ENCODE data around the gene STPG2. TPM values are rescaled to one million over a fixed set of nuclear protein-coding genes. Genes with fewer than 3 reads are reported as not detected.

Gene STPG2
- total and polyA plus RNA-seq, 4 donors = 0.05 to 0.67 (median 0.28) TPM; not detected in 1

DNA sequence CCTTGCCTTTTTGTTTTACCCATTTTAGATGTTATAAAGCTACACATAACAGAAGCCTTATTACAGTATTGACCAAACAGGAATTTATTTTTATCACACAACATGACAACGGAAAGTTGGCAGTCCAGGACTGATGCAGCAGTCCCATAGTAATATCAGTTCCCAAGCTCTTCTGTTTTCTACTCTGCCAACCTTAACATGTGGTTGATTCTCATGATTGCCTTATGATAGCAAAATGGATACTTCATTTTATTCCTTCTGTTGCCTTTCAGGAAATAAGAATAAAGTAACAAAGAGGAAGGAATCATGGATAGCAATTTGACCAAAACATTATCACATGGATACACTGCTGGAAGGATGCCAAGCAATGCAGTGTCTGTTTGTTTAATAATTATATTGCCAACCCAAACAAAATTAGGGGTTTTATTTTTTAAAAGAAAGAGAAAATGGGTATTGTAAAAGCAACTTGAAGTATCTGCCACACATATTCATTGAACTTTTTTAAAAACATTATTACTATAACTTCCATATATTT is 275.7 kb downstream of the STPG2 start:
- H3K4me1 ChIP-seq (ENCODE audit: control insufficient read depth in 4 of 4, insufficient read depth in 4 of 4, low read length in 3 of 4) = peaks cover 2 to 26% (median 21%) of the 10 kb centered on the region in 4 donors
- H3K27me3 ChIP-seq (ENCODE audit: control insufficient read depth in 4 of 4, insufficient read depth in 4 of 4, low read length in 3 of 4) = no peaks in the 10 kb centered on the region
- no peaks in the 10 kb centered on the region for H3K36me3 ChIP-seq (ENCODE audit: control insufficient read depth in 4 of 4, insufficient read depth in 3 of 4, low read depth in 1 of 4, low read length in 3 of 4)
- no peak for DNase-seq (ENCODE audit: low spot score)
- WGBS = 17% methylated on average over 1 of the region's 1 CpG
- TF ChIP-seq, protein P1, sequence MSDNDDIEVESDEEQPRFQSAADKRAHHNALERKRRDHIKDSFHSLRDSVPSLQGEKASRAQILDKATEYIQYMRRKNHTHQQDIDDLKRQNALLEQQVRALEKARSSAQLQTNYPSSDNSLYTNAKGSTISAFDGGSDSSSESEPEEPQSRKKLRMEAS (IDR thresholded peaks at IDR 0.05) = no peak
- TF ChIP-seq, protein P2, sequence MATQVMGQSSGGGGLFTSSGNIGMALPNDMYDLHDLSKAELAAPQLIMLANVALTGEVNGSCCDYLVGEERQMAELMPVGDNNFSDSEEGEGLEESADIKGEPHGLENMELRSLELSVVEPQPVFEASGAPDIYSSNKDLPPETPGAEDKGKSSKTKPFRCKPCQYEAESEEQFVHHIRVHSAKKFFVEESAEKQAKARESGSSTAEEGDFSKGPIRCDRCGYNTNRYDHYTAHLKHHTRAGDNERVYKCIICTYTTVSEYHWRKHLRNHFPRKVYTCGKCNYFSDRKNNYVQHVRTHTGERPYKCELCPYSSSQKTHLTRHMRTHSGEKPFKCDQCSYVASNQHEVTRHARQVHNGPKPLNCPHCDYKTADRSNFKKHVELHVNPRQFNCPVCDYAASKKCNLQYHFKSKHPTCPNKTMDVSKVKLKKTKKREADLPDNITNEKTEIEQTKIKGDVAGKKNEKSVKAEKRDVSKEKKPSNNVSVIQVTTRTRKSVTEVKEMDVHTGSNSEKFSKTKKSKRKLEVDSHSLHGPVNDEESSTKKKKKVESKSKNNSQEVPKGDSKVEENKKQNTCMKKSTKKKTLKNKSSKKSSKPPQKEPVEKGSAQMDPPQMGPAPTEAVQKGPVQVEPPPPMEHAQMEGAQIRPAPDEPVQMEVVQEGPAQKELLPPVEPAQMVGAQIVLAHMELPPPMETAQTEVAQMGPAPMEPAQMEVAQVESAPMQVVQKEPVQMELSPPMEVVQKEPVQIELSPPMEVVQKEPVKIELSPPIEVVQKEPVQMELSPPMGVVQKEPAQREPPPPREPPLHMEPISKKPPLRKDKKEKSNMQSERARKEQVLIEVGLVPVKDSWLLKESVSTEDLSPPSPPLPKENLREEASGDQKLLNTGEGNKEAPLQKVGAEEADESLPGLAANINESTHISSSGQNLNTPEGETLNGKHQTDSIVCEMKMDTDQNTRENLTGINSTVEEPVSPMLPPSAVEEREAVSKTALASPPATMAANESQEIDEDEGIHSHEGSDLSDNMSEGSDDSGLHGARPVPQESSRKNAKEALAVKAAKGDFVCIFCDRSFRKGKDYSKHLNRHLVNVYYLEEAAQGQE (IDR thresholded peaks at IDR 0.05) = no peak
- TF ChIP-seq, protein P3, sequence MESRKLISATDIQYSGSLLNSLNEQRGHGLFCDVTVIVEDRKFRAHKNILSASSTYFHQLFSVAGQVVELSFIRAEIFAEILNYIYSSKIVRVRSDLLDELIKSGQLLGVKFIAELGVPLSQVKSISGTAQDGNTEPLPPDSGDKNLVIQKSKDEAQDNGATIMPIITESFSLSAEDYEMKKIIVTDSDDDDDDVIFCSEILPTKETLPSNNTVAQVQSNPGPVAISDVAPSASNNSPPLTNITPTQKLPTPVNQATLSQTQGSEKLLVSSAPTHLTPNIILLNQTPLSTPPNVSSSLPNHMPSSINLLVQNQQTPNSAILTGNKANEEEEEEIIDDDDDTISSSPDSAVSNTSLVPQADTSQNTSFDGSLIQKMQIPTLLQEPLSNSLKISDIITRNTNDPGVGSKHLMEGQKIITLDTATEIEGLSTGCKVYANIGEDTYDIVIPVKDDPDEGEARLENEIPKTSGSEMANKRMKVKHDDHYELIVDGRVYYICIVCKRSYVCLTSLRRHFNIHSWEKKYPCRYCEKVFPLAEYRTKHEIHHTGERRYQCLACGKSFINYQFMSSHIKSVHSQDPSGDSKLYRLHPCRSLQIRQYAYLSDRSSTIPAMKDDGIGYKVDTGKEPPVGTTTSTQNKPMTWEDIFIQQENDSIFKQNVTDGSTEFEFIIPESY (IDR thresholded peaks at IDR 0.05) = no peak
- no peak for TF ChIP-seq RXRA (IDR thresholded peaks at IDR 0.05)
- TF ChIP-seq YY1 (IDR thresholded peaks at IDR 0.05) = no peak
- no peak for TF ChIP-seq TAF1 (conservative IDR thresholded peaks at IDR 0.05)
- no peak for TF ChIP-seq EGR1 (IDR thresholded peaks at IDR 0.05; ENCODE audit: low read depth in 2 of 2)
- no peaks in the 10 kb centered on the region for H3K9me3 ChIP-seq (ENCODE audit: control insufficient read depth in 4 of 4, low read length in 3 of 4)
- no peak overlapping the region for H3K4me3 ChIP-seq (ENCODE audit: low read depth in 1 of 3, low read length in 3 of 3)
- no peak overlapping the region for H3K27ac ChIP-seq (ENCODE audit: low read depth in 1 of 2, low read length in 2 of 2)
- no peak overlapping the region for H3K9ac ChIP-seq (ENCODE audit: low read depth in 1 of 2, low read length in 2 of 2)

DNA sequence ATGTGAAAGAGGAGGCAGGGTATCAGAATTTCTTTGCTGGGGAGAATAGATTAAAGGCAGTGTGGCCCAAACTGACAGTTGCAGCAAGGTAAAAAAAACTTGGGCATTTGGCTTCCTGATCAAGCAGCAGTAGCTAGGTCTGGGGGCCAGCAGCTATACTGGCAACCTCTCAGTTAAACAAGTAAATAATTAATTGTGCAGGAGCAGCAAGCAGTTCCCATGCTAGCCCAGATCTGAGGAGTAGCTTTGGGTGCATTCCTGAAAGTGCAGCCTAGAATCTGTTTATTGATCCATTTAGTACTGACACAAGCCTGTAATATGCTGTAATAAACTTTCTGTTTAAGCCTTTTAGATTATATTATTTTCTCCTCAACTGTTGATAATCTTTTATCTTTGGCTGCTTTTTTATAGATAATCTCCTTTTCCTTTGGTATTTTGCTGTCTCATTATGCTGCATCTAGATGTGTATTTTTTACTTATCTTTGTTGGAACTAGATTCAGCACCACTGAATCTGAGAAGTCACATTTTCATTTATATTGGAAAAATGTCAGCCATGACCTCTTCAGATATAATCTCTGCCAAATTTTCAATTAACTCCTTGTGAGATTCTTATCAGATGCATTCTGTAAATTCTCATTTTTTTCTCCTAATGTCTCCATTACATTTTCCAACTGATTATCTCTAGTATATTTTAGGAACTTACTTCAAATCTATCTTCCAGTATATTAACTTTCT is 276.3 kb downstream of the STPG2 start:
- DNase-seq (ENCODE audit: low spot score) = no peak
- H3K9me3 ChIP-seq (ENCODE audit: control insufficient read depth in 4 of 4, low read length in 3 of 4) = no peaks in the 10 kb centered on the region
- H3K4me1 ChIP-seq (ENCODE audit: control insufficient read depth in 4 of 4, insufficient read depth in 4 of 4, low read length in 3 of 4) = peaks cover 2 to 26% (median 21%) of the 10 kb centered on the region in 4 donors
- H3K36me3 ChIP-seq (ENCODE audit: control insufficient read depth in 4 of 4, insufficient read depth in 3 of 4, low read depth in 1 of 4, low read length in 3 of 4) = no peaks in the 10 kb centered on the region
- no peaks in the 10 kb centered on the region for H3K27me3 ChIP-seq (ENCODE audit: control insufficient read depth in 4 of 4, insufficient read depth in 4 of 4, low read length in 3 of 4)
- H3K4me3 ChIP-seq (ENCODE audit: low read depth in 1 of 3, low read length in 3 of 3) = no peak overlapping the region
- H3K9ac ChIP-seq (ENCODE audit: low read depth in 1 of 2, low read length in 2 of 2) = no peak overlapping the region
- TF ChIP-seq, protein P2 (IDR thresholded peaks at IDR 0.05) = peak; percentile 34
- TF ChIP-seq TAF1 (conservative IDR thresholded peaks at IDR 0.05) (no peak), HNF4A (conservative IDR thresholded peaks at IDR 0.05) (peak in 1 of 2 donors; percentile 58), SP1 (IDR thresholded peaks at IDR 0.05) (peak; percentile 65), YY1 (IDR thresholded peaks at IDR 0.05) (peak; percentile 10), RXRA (IDR thresholded peaks at IDR 0.05) (peak; percentile 24 to 47), HNF4G (IDR thresholded peaks at IDR 0.05) (no peak), RAD21 (IDR thresholded peaks at IDR 0.05) (peak; percentile 38 to 49), GABPA (IDR thresholded peaks at IDR 0.05 in 1 of 2, conservative IDR thresholded peaks at IDR 0.05 in 1 of 2) (no peak), JUND (IDR thresholded peaks at IDR 0.05) (peak; percentile 27 to 32), FOXA2 (IDR thresholded peaks at IDR 0.05) (peak; percentile 11)
- TF ChIP-seq, protein P1 (IDR thresholded peaks at IDR 0.05) = peak; percentile 30
- TF ChIP-seq, protein P3 (IDR thresholded peaks at IDR 0.05) = peak; percentile 24
- no peak overlapping the region for H3K27ac ChIP-seq (ENCODE audit: low read depth in 1 of 2, low read length in 2 of 2)

Data from liver (tissue), 9 donors.